NCI-H2196 (cell line): ENCODE results near the gene MMRN1.

ENCODE experiments used
- DNase-seq: peaks from one replicate; lab custom pipeline; 2025; ENCODE audit not compliant: unreplicated experiment; lab: John Stamatoyannopoulos, UW

Gene MMRN1

DNA sequence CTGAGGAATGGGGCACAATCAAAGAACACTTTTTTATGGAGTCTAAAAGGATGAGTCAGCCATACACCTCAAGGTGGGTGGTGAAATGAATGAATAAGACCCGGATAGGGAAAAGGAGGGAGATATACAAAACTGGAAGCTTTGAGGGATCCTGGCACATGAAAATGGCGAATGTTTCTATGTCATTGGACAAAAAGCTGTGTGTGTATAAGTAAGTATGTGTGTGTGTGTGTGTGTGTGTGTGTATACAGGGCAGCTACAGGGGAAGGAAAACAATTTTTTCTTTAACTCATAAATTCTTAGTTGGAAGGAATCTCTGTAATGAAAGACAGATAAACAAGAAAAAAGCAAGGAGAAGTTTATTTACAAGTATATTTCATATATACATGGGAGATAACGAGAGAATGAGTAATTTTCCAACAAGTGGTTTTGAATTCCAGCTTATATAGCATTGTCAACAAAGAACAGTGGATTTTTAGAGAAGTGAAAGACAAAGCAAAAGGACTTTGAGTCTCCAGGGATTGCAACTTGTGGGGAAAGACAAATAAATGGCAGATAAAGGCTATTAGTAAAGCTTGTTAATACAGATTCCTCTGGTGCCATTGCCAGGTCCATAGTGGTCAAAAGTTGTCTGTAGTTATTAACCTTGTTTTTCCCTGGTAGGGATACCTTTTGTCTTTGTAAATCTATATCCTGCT is 99.7 kb downstream of the MMRN1 start:
- DNase-seq = no peak

DNA sequence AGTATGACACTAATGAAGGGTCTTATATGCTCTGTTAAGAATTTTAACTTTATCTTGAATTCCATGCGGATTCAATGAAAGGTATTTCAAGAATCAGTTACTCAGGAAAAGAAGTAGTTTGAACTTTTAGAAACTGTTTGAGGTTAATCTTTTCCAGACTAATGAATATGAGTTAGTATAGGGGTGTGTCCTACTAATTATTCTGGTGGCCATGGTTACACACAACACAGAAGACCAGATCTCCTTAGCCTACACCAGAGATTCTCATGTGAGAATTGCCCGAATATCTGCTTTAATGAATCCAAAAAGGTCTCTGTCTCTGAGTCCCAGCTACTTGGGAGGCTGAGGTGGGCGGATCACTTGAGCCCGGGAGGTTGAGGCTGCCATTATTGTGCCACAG is 100.4 kb downstream of the MMRN1 start:
- DNase-seq = no peak

DNA sequence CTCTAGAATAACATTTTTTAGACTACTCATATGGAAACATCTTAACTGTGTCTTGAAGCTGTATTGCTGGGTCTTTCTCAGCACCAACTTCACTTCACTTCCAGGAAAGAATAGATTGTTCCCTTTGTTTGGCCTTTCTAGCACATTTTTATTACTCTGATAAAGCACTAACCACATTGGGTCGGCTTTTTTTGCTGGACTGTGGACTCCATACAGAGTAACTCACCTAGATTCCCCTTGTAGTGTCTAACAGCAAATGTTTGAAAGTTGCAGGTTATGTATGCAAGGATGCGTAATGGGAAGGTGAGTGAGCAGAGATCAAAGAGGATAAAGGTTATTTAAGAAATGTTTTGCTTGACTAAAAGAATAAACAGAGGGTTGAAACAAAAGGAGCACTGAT is 101.2 kb downstream of the MMRN1 start:
- no peak for DNase-seq

DNA sequence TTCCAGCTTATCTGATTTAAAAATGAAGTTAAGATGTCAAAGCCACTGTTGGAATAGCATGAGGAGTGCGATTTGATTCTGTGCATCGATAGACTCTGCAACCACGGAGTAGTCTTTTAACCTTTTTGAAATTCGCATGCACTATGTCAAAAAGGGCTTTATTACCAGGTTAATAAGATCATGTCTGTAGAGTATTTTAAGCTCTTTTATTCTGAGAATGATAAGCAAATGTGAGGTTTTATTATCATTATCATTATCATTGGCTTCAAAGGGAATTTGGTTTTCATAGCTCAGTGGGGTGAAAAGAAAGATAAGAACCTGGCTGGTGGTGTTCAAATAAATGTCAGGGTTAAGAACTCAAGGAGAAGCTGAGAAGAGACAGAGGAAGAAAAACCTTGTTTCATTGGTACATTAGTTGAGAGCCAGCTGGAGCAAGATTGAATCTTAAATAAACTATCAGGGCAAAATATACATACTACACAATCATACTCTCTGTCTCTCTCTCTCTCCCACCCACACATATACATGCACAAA is 102.6 kb downstream of the MMRN1 start:
- DNase-seq = no peak

DNA sequence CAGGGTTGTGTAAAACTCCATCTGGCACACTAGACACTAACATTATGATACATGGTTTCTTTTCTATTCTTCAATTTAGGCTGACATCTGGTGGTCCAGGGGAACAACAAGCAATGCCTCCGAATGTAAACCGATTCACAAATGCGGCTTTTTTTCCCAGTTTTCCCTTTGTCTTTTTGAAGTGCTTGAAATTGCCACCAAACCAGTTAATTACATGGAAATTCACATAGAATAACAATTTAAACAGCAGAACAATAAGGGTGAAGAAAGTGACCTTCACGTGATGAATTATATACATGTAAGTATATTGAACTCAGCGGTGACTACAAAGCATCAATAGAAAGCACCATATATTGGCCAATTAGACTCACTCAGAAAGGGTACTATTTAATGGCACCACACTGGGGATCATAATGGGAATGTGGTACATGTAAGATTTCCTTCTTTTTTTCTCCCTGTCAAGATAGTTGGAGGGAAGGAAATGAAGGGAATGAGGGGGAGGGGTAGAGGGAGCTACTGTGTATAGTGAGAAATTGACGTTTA is 103.9 kb downstream of the MMRN1 start:
- no peak for DNase-seq

DNA sequence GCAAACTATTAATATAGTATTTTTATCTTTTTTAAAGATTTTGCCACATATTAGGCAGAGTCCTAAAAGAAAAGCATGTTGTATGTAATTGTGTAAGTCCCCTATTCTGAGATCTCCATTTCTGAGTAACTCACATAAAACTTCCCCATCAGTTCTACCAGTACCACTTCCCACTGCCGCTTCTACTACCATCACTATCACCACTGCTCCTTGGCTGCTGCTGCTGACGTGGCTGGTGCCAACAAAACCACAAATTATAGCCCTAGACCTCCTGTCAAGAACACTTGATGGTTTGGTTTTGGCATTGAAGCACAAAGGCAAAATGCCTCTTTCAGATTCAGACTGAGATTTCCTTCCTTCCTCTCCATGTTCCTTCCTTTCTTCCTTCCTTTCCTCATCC is 106.4 kb downstream of the MMRN1 start:
- no peak for DNase-seq

DNA sequence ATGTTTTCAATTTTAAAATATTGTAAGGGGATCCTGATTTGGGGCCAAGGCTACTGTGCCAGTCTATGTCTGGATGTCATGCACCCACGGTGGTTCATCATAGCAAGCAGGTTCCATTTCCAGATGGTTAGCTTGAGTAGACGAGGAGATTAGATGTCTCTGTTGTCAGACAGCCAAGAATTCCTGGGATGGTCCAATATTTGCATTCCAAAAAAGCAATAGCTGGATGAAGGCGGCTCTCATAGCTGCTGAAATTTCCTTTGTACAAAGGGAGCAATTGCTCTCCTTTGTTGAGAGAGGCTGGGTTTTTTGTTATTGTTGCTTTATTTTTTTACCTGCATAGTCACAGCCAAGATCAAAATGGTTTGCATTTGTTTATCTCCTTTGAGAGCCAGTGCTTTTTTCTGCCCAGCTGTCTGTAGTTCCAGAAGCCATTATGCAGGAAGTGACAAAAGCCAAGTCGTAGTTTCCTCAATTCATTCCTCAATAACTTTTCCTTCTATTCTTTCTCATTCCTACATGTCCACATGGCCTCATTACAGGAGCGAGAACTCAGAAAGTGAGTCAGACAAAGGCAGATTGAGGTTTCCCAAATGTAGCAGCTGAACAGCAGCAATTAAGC is 107.9 kb downstream of the MMRN1 start:
- peak; percentile 2 for DNase-seq
